Upper lobe of right lung (tissue), 1 donor: ENCODE measurements around the gene ARHGEF26. TPM values are rescaled to one million over a fixed set of nuclear protein-coding genes. Genes with fewer than 3 reads are reported as not detected.

Source experiments
- ATAC-seq: fragments of 200-7000 bp; cut with Tn5 transposase; one replicate; pipeline ENCODE4 v1.9.1; 2020; ENCODE audit warnings: mild to moderate bottlenecking, moderate library complexity
- DNase-seq: peaks from one replicate; pipeline ENCODE4 v3.0.0-alpha.2; 2020
- H3K27ac ChIP-seq: fragments of 200-600 bp; one replicate; pipeline ENCODE4 v1.8.0; 2022
- H3K27me3 ChIP-seq: fragments of 200-600 bp; one replicate; pipeline ENCODE4 v1.8.0; 2022; ENCODE audit warnings: mild to moderate bottlenecking
- H3K36me3 ChIP-seq: fragments of 200-600 bp; one replicate; pipeline ENCODE4 v1.8.0; 2022
- H3K4me1 ChIP-seq: fragments of 200-600 bp; one replicate; pipeline ENCODE4 v1.8.0; 2022
- H3K4me3 ChIP-seq: fragments of 200-600 bp; one replicate; pipeline ENCODE4 v1.8.0; 2022; ENCODE audit warnings: mild to moderate bottlenecking
- H3K9me3 ChIP-seq: fragments of 200-600 bp; one replicate; pipeline ENCODE4 v1.8.0; 2022
- intact Hi-C: fragments of 100-400 bp; cut with DNase I; formaldehyde crosslinking; loops from one replicate; pipeline ENCODE4 v1.11.0; 2022
- total RNA-seq: library from RNA; stranded (reverse); fragmentation: NEBNext Ultra II Directional; extraction: Animal tissue kit (Norgen Biotek cat#: 25700); gene quantifications from one replicate; pipeline ENCODE4 v1.2.1, GENCODE V29; 2021
- TF ChIP-seq, protein P1 (sequence below): fragments of 200-600 bp; IDR thresholded peaks from one replicate; pipeline ENCODE4 v1.8.0; 2022; ENCODE audit warnings: antibody characterized with exemption
- donor health status: DM: no; HTN: yes; CAD: no; lungs with severe emphysema.

The ARHGEF26 gene
- total RNA-seq, 1 donor from 2014 or later, result 58.8 TPM

DNA sequence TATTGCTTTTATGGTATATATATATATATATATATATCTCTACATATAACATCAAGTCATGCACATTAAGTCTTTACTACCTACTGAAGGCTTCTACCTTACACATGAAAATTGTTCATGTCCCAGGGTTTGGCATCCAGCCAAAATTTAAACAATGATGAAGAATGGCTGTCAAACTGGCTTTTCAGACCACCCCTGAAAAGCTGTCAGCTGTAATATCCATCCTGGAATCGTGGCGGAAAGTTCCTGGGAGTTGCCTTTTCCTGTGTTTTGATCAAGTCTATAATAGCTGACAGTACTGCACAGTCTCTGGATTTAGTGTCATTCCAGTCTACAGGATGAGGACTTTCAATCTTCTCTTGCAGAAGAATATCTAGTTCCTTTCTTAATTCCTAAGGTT is 154.8 kb downstream of the ARHGEF26 start:
- H3K9me3 ChIP-seq, result no peaks in the 10 kb centered on the region
- no peak overlapping the region for H3K4me3 ChIP-seq
- no peaks in the 10 kb centered on the region for H3K27me3 ChIP-seq
- H3K27ac ChIP-seq, result no peak overlapping the region
- H3K36me3 ChIP-seq, result peaks cover 89% of the 10 kb centered on the region
- DNase-seq, result no peak
- peaks cover 12% of the 10 kb centered on the region for H3K4me1 ChIP-seq
- intact Hi-C loops, result no loop called here
- ATAC-seq, result no peak
- TF ChIP-seq, protein P1, sequence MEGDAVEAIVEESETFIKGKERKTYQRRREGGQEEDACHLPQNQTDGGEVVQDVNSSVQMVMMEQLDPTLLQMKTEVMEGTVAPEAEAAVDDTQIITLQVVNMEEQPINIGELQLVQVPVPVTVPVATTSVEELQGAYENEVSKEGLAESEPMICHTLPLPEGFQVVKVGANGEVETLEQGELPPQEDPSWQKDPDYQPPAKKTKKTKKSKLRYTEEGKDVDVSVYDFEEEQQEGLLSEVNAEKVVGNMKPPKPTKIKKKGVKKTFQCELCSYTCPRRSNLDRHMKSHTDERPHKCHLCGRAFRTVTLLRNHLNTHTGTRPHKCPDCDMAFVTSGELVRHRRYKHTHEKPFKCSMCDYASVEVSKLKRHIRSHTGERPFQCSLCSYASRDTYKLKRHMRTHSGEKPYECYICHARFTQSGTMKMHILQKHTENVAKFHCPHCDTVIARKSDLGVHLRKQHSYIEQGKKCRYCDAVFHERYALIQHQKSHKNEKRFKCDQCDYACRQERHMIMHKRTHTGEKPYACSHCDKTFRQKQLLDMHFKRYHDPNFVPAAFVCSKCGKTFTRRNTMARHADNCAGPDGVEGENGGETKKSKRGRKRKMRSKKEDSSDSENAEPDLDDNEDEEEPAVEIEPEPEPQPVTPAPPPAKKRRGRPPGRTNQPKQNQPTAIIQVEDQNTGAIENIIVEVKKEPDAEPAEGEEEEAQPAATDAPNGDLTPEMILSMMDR, result no peak

DNA sequence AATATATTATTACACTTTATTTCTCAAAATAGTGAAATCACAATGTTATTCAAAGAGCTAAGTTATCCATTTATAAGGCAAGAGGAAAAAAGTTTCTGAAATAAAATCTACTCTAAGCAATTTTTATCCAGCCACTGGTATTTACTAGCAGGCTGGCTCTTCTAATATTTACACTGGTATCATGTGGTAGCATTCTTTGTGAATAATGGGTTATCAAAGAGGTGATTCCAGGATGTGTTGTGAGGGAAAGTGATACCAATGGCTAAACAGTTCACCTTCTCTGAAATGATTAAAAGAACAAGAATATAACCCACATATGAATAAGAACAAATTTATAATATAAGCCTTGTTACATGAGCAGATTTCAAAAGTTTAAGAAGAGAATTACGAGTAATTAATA is 159.0 kb downstream of the ARHGEF26 start:
- H3K27me3 ChIP-seq, result no peaks in the 10 kb centered on the region
- intact Hi-C loops, result no loop called here
- H3K4me1 ChIP-seq, result peaks cover 12% of the 10 kb centered on the region
- no peak overlapping the region for H3K27ac ChIP-seq
- TF ChIP-seq, protein P1, result no peak
- H3K36me3 ChIP-seq, result peaks cover 96% of the 10 kb centered on the region
- H3K9me3 ChIP-seq, result no peaks in the 10 kb centered on the region
- ATAC-seq (no peak), DNase-seq (no peak)
- H3K4me3 ChIP-seq, result no peak overlapping the region

- Histone ChIP-seq H3K4me3 (no peak overlapping the region), H3K4me1 (no peaks in the 10 kb centered on the region), H3K9me3 (no peaks in the 10 kb centered on the region), H3K27ac (no peak overlapping the region), H3K27me3 (no peaks in the 10 kb centered on the region), H3K36me3 (peaks cover 88% of the 10 kb centered on the region)
- DNase-seq (no peak), ATAC-seq (peak; percentile 46)
- intact Hi-C loops, result no loop called here
- TF ChIP-seq, protein P1, result no peak
These were observed 164.0 kb downstream of the ARHGEF26 start for GRCh38 chr3:154285221-154285620.

DNA sequence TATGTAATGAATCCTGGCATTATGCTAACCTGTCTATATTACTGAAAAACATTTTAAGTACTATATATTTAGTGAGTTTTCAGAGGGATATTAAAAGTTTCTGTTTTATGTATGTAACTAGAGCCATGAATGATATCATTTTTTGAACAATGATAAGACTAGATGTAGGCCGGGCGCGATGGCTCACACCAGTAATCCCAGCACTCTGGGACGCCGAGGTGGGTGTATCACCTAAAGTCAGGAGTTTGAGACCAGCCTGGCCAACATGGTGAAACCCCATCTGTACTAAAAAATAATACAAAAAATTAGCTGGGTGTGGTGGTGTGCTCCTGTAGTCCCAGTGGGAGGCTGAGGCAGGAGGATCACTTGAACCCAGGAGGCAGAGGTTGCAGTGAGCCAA is 169.0 kb downstream of the ARHGEF26 start:
- H3K27me3 ChIP-seq, result no peaks in the 10 kb centered on the region
- intact Hi-C loops, result no loop called here
- H3K9me3 ChIP-seq, result no peaks in the 10 kb centered on the region
- TF ChIP-seq, protein P1, result no peak
- H3K4me1 ChIP-seq, result no peaks in the 10 kb centered on the region
- no peak overlapping the region for H3K4me3 ChIP-seq
- ATAC-seq, result no peak
- no peak overlapping the region for H3K27ac ChIP-seq
- no peak for DNase-seq
- peaks cover 88% of the 10 kb centered on the region for H3K36me3 ChIP-seq

- no peaks in the 10 kb centered on the region for H3K9me3 ChIP-seq
- H3K4me1 ChIP-seq, result no peaks in the 10 kb centered on the region
- intact Hi-C loops, result no loop called here
- H3K27ac ChIP-seq, result no peak overlapping the region
- ATAC-seq (no peak), DNase-seq (no peak)
- H3K4me3 ChIP-seq, result no peak overlapping the region
- peaks cover 97% of the 10 kb centered on the region for H3K36me3 ChIP-seq
- H3K27me3 ChIP-seq, result no peaks in the 10 kb centered on the region
- TF ChIP-seq, protein P1, result no peak
These were observed 172.8 kb downstream of the ARHGEF26 start for GRCh38 chr3:154294016-154294415.

DNA sequence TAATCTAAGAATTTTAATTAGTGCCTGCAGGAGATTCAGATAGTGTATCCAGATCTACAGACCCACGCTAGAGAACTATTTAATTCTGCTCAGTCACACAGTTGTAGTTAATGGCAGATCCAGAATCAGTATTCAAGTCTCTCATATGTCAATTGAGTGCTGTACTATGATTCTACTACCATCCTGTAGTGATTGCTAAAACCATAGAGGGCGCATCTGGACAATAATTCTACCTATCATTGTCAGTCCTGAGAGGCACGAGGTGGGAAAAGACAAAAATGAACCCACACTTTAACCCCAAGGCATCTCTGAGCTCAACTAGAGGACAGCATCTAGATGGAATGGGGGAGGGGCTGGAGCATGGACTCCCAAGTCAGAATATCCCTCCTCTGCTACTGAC is 180.4 kb downstream of the ARHGEF26 start:
- TF ChIP-seq, protein P1, result no peak
- H3K27me3 ChIP-seq, result no peaks in the 10 kb centered on the region
- ATAC-seq (no peak), DNase-seq (no peak)
- no peaks in the 10 kb centered on the region for H3K4me1 ChIP-seq
- no peak overlapping the region for H3K27ac ChIP-seq
- H3K9me3 ChIP-seq, result no peaks in the 10 kb centered on the region
- intact Hi-C loops, result no loop called here
- H3K36me3 ChIP-seq, result peaks cover 97% of the 10 kb centered on the region
- H3K4me3 ChIP-seq, result no peak overlapping the region
